Activated B cell treated with CpG ODN at 0.5 μM for 24 hours (primary cell): ENCODE results near the gene SLC12A7. TPM values are rescaled to one million over a fixed set of nuclear protein-coding genes. Genes with fewer than 3 reads are reported as not detected.

Experiments used
- ATAC-seq: fragments of 200-7000 bp; cut with Tn5 transposase; one replicate; pipeline ENCODE4 v1.10.0; 2021; ENCODE audit warnings: low read depth, mild to moderate bottlenecking, moderate library complexity
- CTCF ChIA-PET: fragments of 350-600 bp; sonication (Branson Sonifier 250); formaldehyde crosslinking; loops from one replicate; lab custom pipeline; 2021; ENCODE audit warnings: antibody characterized with exemption; lab: Charles Lee
- POLR2A ChIA-PET: fragments of 350-600 bp; sonication (Branson Sonifier 250); formaldehyde crosslinking; loops from one replicate; lab custom pipeline; 2021; ENCODE audit warnings: antibody characterized with exemption; lab: Charles Lee
- DNase-seq: peaks from one replicate; pipeline ENCODE4 v3.0.0; 2022
- H3K27ac Mint-ChIP-seq: one replicate; pipeline ENCODE4 v1.8.0; 2020; ENCODE audit warnings: mixed read lengths
- H3K27me3 Mint-ChIP-seq: one replicate; pipeline ENCODE4 v1.8.0; 2021; ENCODE audit warnings: mixed read lengths
- H3K36me3 Mint-ChIP-seq: one replicate; pipeline ENCODE4 v1.8.0; 2021; ENCODE audit warnings: low read depth, mixed read lengths
- H3K4me1 Mint-ChIP-seq: one replicate; pipeline ENCODE4 v1.8.0; 2021; ENCODE audit warnings: mixed read lengths
- H3K4me3 Mint-ChIP-seq: one replicate; pipeline ENCODE4 v1.8.0; 2020; ENCODE audit warnings: mild to moderate bottlenecking, mixed read lengths
- H3K9me3 Mint-ChIP-seq: one replicate; pipeline ENCODE4 v1.8.0; 2020; ENCODE audit warnings: mixed read lengths
- intact Hi-C: fragments of 100-400 bp; cut with micrococcal nuclease; formaldehyde crosslinking; loops from one replicate; pipeline ENCODE4 v1.15.1; 2024
- total RNA-seq: library from RNA; stranded (reverse); gene quantifications from 2 replicates; pipeline ENCODE4 v1.2.3, GENCODE V29; 2022
- TF ChIP-seq, protein P1 (sequence below): fragments of 200-600 bp; IDR thresholded peaks from one replicate; pipeline ENCODE4 v1.8.0; 2022; ENCODE audit warnings: antibody characterized with exemption, mild to moderate bottlenecking

The SLC12A7 gene
- total RNA-seq, 1 donor from 2014 or later, result 23.3 TPM

- Mint-ChIP-seq H3K27ac (no peak overlapping the region), H3K4me3 (no peak overlapping the region), H3K36me3 (no peaks in the 10 kb centered on the region), H3K4me1 (no peaks in the 10 kb centered on the region), H3K9me3 (no peaks in the 10 kb centered on the region), H3K27me3 (no peaks in the 10 kb centered on the region)
- TF ChIP-seq, protein P1, sequence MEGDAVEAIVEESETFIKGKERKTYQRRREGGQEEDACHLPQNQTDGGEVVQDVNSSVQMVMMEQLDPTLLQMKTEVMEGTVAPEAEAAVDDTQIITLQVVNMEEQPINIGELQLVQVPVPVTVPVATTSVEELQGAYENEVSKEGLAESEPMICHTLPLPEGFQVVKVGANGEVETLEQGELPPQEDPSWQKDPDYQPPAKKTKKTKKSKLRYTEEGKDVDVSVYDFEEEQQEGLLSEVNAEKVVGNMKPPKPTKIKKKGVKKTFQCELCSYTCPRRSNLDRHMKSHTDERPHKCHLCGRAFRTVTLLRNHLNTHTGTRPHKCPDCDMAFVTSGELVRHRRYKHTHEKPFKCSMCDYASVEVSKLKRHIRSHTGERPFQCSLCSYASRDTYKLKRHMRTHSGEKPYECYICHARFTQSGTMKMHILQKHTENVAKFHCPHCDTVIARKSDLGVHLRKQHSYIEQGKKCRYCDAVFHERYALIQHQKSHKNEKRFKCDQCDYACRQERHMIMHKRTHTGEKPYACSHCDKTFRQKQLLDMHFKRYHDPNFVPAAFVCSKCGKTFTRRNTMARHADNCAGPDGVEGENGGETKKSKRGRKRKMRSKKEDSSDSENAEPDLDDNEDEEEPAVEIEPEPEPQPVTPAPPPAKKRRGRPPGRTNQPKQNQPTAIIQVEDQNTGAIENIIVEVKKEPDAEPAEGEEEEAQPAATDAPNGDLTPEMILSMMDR, result no peak
- no peak for DNase-seq
- CTCF ChIA-PET, result no interaction called here
- POLR2A ChIA-PET, result interaction anchor here (0.6 kb wide), 1 partner anchor 493 kb away, joined by 4 read pairs; no protein-coding TSS in a partner anchor
- intact Hi-C loops, result no loop called here
- ATAC-seq, result no peak
These were observed 92.6 kb downstream of the SLC12A7 start for GRCh38 chr5:1019001-1019905.

DNA sequence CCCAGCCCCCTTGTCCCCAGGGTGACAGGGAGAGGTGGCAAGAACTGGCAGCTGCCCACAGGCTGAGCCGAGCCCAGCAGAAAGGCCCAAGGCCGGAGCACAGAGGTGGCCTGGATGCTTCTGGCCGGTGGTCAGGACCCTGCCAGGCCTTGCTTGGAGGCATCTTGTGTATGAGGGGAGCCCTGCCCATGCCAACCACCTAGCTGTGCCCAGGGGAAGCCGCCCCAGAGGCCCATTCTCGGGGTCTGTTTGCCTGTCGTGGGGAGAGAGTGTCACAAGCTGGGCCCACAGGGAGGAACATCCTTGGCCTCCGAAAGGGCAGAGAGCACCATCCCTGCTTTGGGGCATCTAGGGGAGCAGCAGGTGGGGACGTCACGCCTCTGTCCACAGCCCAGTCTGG, 93.3 kb downstream of the SLC12A7 start:
- DNase-seq (no peak), ATAC-seq (no peak)
- intact Hi-C loops, result no loop called here
- TF ChIP-seq, protein P1, result no peak
- no peak overlapping the region for H3K27ac Mint-ChIP-seq
- H3K4me3 Mint-ChIP-seq, result no peak overlapping the region
- no peaks in the 10 kb centered on the region for H3K27me3 Mint-ChIP-seq
- H3K36me3 Mint-ChIP-seq, result no peaks in the 10 kb centered on the region
- POLR2A ChIA-PET, result no interaction called here
- H3K9me3 Mint-ChIP-seq, result no peaks in the 10 kb centered on the region
- H3K4me1 Mint-ChIP-seq, result no peaks in the 10 kb centered on the region
- CTCF ChIA-PET, result no interaction called here

DNA sequence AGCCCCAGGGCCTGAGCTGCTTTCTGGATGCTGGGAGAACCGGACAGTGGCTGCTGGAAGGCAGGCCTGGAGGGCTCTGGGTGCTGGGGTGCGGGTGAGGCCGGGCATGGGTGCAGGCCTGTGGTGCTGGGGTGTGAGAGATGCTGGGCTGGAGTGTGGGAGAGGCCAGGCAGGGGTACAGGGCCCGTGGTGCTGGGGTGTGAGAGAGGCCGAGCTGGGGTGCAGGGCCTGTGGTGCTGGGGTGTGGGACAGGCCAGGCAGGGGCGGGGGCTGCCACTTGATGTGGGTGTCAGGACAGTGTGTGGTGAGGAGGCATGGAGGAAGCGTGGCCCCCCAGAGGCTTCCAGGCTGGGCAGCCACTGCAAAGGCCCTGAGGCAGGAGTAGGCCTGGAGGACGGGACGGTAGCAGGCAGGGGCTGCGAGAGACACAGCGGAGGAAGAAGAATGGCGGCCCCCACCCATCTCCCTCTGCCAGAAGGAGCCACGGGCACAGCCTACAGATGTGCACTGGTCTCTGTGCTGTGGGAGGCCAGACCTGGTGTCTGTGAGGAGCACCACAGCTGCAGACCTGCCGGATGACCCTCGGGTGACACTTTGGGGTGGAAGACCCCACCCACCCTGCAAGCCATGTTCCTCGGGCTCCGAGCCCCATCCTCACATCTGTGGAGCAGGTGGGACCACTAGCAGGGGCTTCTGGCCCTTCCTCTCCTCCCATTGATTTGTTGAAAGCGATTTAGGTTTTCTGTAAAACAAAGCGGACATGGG, 94.0 kb downstream of the SLC12A7 start:
- CTCF ChIA-PET, result no interaction called here
- intact Hi-C loops, result no loop called here
- Mint-ChIP-seq H3K9me3 (no peaks in the 10 kb centered on the region), H3K27me3 (no peaks in the 10 kb centered on the region), H3K36me3 (no peaks in the 10 kb centered on the region), H3K27ac (no peak overlapping the region), H3K4me3 (no peak overlapping the region), H3K4me1 (no peaks in the 10 kb centered on the region)
- no peak for DNase-seq
- no peak for ATAC-seq
- POLR2A ChIA-PET, result interaction anchor here (0.6 kb wide), 1 partner anchor 99 kb away, joined by 3 read pairs; no protein-coding TSS in a partner anchor
- TF ChIP-seq, protein P1, result no peak

GRCh38 chr5:1017056-1017455, 94.8 kb downstream of the SLC12A7 start:
- H3K4me3 Mint-ChIP-seq, result no peak overlapping the region
- POLR2A ChIA-PET, result interaction anchor here (0.6 kb wide), 1 partner anchor 98 kb away, joined by 3 read pairs; no protein-coding TSS in a partner anchor
- DNase-seq, result no peak
- no peak overlapping the region for H3K27ac Mint-ChIP-seq
- TF ChIP-seq, protein P1, result no peak
- no peak for ATAC-seq
- H3K4me1 Mint-ChIP-seq, result no peaks in the 10 kb centered on the region
- H3K9me3 Mint-ChIP-seq, result no peaks in the 10 kb centered on the region
- CTCF ChIA-PET, result no interaction called here
- H3K36me3 Mint-ChIP-seq, result no peaks in the 10 kb centered on the region
- intact Hi-C loops, result no loop called here
- peaks cover under 1% of the 10 kb centered on the region for H3K27me3 Mint-ChIP-seq

DNA sequence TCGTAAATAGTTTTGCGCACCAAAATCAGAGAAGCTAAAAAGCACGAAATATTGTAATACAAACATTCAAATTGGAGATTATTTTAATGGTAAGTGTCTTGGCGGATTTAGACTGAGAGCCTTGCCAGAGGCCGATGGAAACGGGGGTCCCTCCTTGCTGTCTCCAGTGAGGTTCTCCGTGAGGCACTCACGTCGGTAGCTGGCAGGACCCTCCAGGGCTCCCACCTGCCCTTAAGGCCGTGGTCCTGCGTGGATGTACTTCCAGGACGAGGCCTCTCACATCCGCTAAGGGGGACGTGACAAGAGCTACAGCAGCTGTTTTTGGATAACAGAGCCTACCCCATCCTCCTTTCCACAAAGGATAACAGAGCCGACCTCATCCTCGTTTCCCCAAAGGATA, 95.4 kb downstream of the SLC12A7 start:
- intact Hi-C loops, result no loop called here
- no peak overlapping the region for H3K4me3 Mint-ChIP-seq
- no peak for DNase-seq
- TF ChIP-seq, protein P1, result no peak
- POLR2A ChIA-PET, result no interaction called here
- peaks cover 6% of the 10 kb centered on the region for H3K27me3 Mint-ChIP-seq
- H3K4me1 Mint-ChIP-seq, result no peaks in the 10 kb centered on the region
- CTCF ChIA-PET, result no interaction called here
- no peak overlapping the region for H3K27ac Mint-ChIP-seq
- no peaks in the 10 kb centered on the region for H3K36me3 Mint-ChIP-seq
- ATAC-seq, result no peak
- no peaks in the 10 kb centered on the region for H3K9me3 Mint-ChIP-seq
